A673 (cell line): ENCODE measurements around the gene CDC25B. TPM values are rescaled to one million over a fixed set of nuclear protein-coding genes. Genes with fewer than 3 reads are reported as not detected.

Source experiments
- BruUV-seq: library from RNA; stranded (reverse); fragments of 400-500 nt; replicated peaks from 2 replicates; lab custom pipeline; 2021; lab: Mats Ljungman, UMichigan
- CTCF ChIA-PET: fragments of 300-600 bp; sonication (Branson Sonifier 250); formaldehyde crosslinking; loops from one replicate; lab custom pipeline; 2022; ENCODE audit warnings: antibody characterized with exemption; lab: Charles Lee
- POLR2A ChIA-PET: fragments of 300-600 bp; sonication (Branson Sonifier 250); formaldehyde crosslinking; loops from one replicate; lab custom pipeline; 2022; ENCODE audit warnings: antibody characterized with exemption; ENCODE audit not compliant: low non-redundant PET; lab: Charles Lee
- DNase-seq: peaks from one replicate; pipeline ENCODE4 v3.0.0-alpha.2; 2015; ENCODE audit warnings: low spot score
- H3K27ac ChIP-seq: fragments of 200-600 bp; sonication (generic); 2 replicates; pipeline ENCODE4 v1.5.1; 2016; ENCODE audit warnings: mixed run types, low read depth, mild to moderate bottlenecking, mixed read lengths, antibody characterized with exemption, low read length; ENCODE audit not compliant: poor library complexity, severe bottlenecking
- H3K27me3 ChIP-seq: fragments of 200-600 bp; sonication (generic); replicated peaks from 2 replicates; pipeline ENCODE4 v1.6.1; 2017; ENCODE audit warnings: mixed run types, low read depth, mild to moderate bottlenecking, mixed read lengths, antibody characterized with exemption, low read length; ENCODE audit not compliant: insufficient read depth, poor library complexity
- H3K36me3 ChIP-seq: fragments of 200-600 bp; sonication (generic); 2 replicates; pipeline ENCODE4 v1.6.1; 2016; ENCODE audit warnings: mixed run types, mild to moderate bottlenecking, mixed read lengths, antibody characterized with exemption, low read length; ENCODE audit not compliant: insufficient read depth, poor library complexity, severe bottlenecking
- H3K4me1 ChIP-seq: fragments of 200-600 bp; sonication (generic); 2 replicates; pipeline ENCODE4 v1.6.1; 2017; ENCODE audit warnings: mixed run types, mild to moderate bottlenecking, mixed read lengths, antibody characterized with exemption, low read length; ENCODE audit not compliant: insufficient read depth, poor library complexity, severe bottlenecking
- H3K4me3 ChIP-seq: fragments of 200-600 bp; sonication (generic); 2 replicates; pipeline ENCODE4 v1.5.1; 2016; ENCODE audit warnings: low read depth, mixed run types, mild to moderate bottlenecking, mixed read lengths, low read length; ENCODE audit not compliant: poor library complexity, severe bottlenecking
- H3K9me3 ChIP-seq: fragments of 200-600 bp; sonication (generic); 2 replicates; pipeline ENCODE4 v1.6.1; 2016; ENCODE audit warnings: mixed run types, low read depth, mild to moderate bottlenecking, mixed read lengths, antibody characterized with exemption, low read length; ENCODE audit not compliant: poor library complexity, severe bottlenecking
- EZH2 ChIP-seq: fragments of 200-600 bp; sonication (generic); IDR thresholded peaks from 2 replicates; pipeline ENCODE4 v1.6.1; 2017; ENCODE audit warnings: borderline replicate concordance, low read depth, mild to moderate bottlenecking, mixed read lengths, antibody characterized with exemption, low read length; ENCODE audit not compliant: poor library complexity, severe bottlenecking
- intact Hi-C: fragments of 100-400 bp; cut with micrococcal nuclease; formaldehyde crosslinking; loops from one replicate; pipeline ENCODE4 v1.10.0; 2022; ENCODE audit not compliant: unreplicated experiment
- total RNA-seq: library from RNA; stranded (reverse); gene quantifications from 2 replicates; pipeline ENCODE4 v1.2.3, GENCODE V29; 2021
- TF ChIP-seq, protein P1 (sequence below): fragments of 300-800, 200-600 bp; sonication (generic); conservative IDR thresholded peaks from 2 replicates; pipeline ENCODE4 v1.5.1; 2017; ENCODE audit warnings: low read depth, mild to moderate bottlenecking, antibody characterized with exemption, low read length, moderate library complexity, mixed read lengths

CDC25B gene
- total RNA-seq, 1 experiment from 2014 or later = 119 TPM

DNA sequence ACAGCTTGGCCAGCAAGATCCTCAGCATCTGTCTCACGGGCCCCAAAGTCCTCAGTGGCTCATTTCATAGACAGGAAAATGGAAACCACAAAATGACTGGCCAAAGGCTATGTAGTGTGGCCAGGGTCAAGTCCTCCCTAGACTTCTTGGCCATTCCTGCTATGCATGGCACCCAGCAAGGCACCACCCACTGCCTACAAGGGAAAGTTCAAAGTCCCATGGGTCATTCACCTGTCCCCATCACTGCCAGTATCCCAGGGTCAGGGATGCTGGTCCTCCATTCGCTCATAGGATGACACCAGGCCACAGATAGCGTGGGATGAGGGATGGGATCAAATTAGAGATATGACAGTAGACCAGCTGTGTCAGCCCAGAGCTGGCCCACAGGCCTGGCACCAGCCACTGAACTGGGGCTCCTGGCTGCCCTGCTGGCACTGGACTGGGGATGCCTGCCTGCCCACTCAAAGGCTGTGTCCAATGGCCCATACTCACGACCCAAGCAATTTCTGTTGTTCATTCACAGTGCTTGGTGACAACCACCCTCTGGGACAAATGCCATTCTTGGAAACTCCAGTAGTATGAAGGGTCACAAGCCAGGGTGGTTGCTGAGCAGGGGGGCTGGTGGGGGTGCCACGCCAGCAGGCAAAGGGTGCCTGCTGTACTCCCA is 40.2 kb upstream of the CDC25B start:
- ChIA-PET CTCF (no interaction called here), POLR2A (no interaction called here)
- no peaks in the 10 kb centered on the region for H3K27me3 ChIP-seq
- no TSS peak for BruUV-seq
- peaks cover 9% of the 10 kb centered on the region for H3K36me3 ChIP-seq
- no peaks in the 10 kb centered on the region for H3K4me1 ChIP-seq
- DNase-seq = no peak
- no peaks in the 10 kb centered on the region for H3K9me3 ChIP-seq
- intact Hi-C loops = no loop called here
- no peak overlapping the region for H3K4me3 ChIP-seq
- no peak for TF ChIP-seq EZH2
- TF ChIP-seq, protein P1, sequence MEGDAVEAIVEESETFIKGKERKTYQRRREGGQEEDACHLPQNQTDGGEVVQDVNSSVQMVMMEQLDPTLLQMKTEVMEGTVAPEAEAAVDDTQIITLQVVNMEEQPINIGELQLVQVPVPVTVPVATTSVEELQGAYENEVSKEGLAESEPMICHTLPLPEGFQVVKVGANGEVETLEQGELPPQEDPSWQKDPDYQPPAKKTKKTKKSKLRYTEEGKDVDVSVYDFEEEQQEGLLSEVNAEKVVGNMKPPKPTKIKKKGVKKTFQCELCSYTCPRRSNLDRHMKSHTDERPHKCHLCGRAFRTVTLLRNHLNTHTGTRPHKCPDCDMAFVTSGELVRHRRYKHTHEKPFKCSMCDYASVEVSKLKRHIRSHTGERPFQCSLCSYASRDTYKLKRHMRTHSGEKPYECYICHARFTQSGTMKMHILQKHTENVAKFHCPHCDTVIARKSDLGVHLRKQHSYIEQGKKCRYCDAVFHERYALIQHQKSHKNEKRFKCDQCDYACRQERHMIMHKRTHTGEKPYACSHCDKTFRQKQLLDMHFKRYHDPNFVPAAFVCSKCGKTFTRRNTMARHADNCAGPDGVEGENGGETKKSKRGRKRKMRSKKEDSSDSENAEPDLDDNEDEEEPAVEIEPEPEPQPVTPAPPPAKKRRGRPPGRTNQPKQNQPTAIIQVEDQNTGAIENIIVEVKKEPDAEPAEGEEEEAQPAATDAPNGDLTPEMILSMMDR = no peak
- H3K27ac ChIP-seq = no peak overlapping the region

DNA sequence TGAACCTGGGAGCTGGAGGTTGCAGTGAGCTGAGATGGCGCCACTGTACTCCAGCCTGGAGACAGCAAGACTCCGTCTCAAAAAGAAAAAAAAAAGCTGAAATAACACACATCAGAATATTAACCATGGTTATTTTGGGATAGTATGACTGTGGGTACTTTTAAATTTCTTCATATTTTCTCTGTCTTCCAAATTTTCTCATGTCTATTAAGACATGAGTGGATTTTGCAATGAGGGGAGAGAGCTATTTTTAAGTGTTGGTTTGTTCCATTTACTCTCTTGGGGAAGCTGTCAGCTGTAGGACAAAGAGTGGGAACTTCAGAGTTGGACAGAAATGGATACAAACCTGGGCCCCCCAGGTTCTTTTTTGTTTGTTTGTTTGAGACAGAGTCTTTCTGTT is 38.8 kb upstream of the CDC25B start:
- H3K9me3 ChIP-seq = no peaks in the 10 kb centered on the region
- H3K4me3 ChIP-seq = no peak overlapping the region
- POLR2A ChIA-PET = no interaction called here
- H3K27ac ChIP-seq = no peak overlapping the region
- no peaks in the 10 kb centered on the region for H3K27me3 ChIP-seq
- DNase-seq = no peak
- no peak for TF ChIP-seq EZH2
- TF ChIP-seq, protein P1 = no peak
- BruUV-seq = no TSS peak
- CTCF ChIA-PET = no interaction called here
- no peaks in the 10 kb centered on the region for H3K4me1 ChIP-seq
- peaks cover 9% of the 10 kb centered on the region for H3K36me3 ChIP-seq
- intact Hi-C loops = no loop called here

DNA sequence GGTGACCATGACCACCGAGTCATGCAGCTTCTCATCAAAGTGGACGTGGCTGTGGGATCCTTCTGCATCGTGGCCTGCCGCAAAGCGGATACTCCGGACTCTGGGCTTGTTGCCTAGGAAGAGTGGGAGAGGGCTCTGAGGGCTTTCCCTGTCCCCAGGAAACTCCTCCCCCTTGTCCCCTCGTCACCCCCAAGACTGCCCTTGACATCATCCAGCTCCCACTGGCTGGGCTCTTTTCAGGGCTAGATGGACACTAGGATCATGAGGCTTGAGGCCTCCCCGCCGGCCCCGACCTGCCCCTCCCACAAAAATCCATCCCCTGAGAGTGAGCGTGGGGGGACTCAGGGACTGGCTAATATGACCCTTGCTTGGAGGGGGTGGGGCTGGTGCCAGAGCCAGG is 37.5 kb upstream of the CDC25B start:
- Histone ChIP-seq H3K9me3 (no peaks in the 10 kb centered on the region), H3K27ac (no peak overlapping the region), H3K27me3 (no peaks in the 10 kb centered on the region), H3K4me3 (no peak overlapping the region), H3K4me1 (no peaks in the 10 kb centered on the region), H3K36me3 (peaks cover 9% of the 10 kb centered on the region)
- intact Hi-C loops = no loop called here
- TF ChIP-seq EZH2 = no peak
- TF ChIP-seq, protein P1 = no peak
- no TSS peak for BruUV-seq
- ChIA-PET POLR2A (no interaction called here), CTCF (no interaction called here)
- no peak for DNase-seq
